LNCaP clone FGC (cell line): ENCODE data around the gene LIFR.
A peak's percentile ranks its signal among the peaks of the same experiment; 100 is the strongest.

Experiments used
- DNase-seq: peaks from one replicate; pipeline ENCODE4 v3.0.0-alpha.2; 2011; ENCODE audit warnings: low read depth
- H3K4me3 ChIP-seq: 2 replicates; pipeline ENCODE4 v1.5.1; 2011; ENCODE audit warnings: mild to moderate bottlenecking, low read depth, low read length, control low read depth
- TF ChIP-seq, protein P1 (sequence below): IDR thresholded peaks from 2 replicates; pipeline ENCODE4 v1.5.1; 2012; ENCODE audit warnings: mild to moderate bottlenecking; ENCODE audit not compliant: control insufficient read depth, insufficient read depth; ENCODE audit errors: extremely low read depth

The LIFR gene, protein sequence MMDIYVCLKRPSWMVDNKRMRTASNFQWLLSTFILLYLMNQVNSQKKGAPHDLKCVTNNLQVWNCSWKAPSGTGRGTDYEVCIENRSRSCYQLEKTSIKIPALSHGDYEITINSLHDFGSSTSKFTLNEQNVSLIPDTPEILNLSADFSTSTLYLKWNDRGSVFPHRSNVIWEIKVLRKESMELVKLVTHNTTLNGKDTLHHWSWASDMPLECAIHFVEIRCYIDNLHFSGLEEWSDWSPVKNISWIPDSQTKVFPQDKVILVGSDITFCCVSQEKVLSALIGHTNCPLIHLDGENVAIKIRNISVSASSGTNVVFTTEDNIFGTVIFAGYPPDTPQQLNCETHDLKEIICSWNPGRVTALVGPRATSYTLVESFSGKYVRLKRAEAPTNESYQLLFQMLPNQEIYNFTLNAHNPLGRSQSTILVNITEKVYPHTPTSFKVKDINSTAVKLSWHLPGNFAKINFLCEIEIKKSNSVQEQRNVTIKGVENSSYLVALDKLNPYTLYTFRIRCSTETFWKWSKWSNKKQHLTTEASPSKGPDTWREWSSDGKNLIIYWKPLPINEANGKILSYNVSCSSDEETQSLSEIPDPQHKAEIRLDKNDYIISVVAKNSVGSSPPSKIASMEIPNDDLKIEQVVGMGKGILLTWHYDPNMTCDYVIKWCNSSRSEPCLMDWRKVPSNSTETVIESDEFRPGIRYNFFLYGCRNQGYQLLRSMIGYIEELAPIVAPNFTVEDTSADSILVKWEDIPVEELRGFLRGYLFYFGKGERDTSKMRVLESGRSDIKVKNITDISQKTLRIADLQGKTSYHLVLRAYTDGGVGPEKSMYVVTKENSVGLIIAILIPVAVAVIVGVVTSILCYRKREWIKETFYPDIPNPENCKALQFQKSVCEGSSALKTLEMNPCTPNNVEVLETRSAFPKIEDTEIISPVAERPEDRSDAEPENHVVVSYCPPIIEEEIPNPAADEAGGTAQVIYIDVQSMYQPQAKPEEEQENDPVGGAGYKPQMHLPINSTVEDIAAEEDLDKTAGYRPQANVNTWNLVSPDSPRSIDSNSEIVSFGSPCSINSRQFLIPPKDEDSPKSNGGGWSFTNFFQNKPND

DNA sequence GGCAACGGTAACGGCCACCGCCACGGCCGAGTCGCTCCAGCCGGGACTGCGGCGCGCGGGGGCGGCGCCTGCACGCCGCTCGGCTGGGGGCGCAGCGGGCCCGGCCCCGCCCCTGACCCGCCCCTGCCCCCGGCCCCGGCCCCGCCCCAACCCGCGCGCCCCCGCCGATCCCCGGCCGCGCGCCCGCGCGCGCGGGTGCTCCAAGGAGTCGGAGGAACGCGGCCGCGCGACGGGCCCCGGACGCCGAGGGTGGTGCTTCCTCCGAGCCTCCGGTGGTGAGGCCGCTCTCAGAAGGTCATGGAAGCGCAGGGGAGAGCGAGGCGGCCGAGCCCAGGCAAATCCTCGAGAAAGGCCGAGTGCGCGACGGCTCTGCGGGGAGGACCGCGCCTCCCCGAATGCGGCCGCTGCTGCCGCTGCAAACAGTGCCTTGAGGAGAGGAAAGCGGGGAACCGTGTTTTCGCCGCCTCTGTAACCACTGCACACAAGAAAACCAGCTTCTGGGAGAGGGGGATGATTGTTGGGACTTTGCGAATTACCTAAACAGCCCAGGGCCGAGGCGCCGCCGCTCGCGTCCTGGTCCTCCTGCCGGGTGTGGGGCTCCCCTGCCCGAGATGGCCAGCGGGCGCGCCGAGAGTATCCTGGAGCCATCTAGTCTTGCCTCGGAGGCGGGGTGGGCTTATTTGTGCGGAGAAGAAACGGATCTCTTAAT is at the start of gene LIFR:
Gene LIFR, minus strand, starts transcription at position 48 of the 709 bp plus-strand sequence. CDS start 25,999 bp downstream, outside the sequence.
- peak within 1 kb of the TSS; percentile 71 for H3K4me3 ChIP-seq
- TF ChIP-seq, protein P1, sequence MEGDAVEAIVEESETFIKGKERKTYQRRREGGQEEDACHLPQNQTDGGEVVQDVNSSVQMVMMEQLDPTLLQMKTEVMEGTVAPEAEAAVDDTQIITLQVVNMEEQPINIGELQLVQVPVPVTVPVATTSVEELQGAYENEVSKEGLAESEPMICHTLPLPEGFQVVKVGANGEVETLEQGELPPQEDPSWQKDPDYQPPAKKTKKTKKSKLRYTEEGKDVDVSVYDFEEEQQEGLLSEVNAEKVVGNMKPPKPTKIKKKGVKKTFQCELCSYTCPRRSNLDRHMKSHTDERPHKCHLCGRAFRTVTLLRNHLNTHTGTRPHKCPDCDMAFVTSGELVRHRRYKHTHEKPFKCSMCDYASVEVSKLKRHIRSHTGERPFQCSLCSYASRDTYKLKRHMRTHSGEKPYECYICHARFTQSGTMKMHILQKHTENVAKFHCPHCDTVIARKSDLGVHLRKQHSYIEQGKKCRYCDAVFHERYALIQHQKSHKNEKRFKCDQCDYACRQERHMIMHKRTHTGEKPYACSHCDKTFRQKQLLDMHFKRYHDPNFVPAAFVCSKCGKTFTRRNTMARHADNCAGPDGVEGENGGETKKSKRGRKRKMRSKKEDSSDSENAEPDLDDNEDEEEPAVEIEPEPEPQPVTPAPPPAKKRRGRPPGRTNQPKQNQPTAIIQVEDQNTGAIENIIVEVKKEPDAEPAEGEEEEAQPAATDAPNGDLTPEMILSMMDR, result no peak
- no peak for DNase-seq

DNA sequence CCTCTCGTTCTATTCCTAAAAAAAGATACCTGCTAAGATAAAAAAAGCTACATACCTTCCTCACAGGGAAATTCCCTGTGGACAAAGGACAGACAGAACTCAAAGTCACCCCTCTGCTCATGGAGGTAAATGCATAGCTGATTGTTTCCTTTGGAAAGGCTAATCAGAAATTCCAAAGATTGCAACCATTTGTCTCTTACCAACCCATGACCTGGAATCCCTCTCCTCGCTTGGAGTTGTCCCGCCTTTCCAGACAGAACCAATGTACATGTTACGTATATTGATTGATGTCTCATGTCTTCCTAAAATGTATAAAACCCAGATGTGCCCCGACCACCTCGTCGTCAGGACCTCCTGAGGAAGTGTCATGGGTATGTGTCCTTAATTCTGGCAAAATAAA is 49.2 kb upstream of the LIFR start:
- TF ChIP-seq, protein P1, result no peak

GRCh38 chr5:38603691-38604090 is 47.2 kb upstream of the LIFR start:
- no peak overlapping the region for H3K4me3 ChIP-seq
- no peak for DNase-seq
- TF ChIP-seq, protein P1, result no peak

More for the DNA sequence above, 49.2 kb upstream of the LIFR start:
- DNase-seq, result no peak
- H3K4me3 ChIP-seq, result no peak overlapping the region

DNA sequence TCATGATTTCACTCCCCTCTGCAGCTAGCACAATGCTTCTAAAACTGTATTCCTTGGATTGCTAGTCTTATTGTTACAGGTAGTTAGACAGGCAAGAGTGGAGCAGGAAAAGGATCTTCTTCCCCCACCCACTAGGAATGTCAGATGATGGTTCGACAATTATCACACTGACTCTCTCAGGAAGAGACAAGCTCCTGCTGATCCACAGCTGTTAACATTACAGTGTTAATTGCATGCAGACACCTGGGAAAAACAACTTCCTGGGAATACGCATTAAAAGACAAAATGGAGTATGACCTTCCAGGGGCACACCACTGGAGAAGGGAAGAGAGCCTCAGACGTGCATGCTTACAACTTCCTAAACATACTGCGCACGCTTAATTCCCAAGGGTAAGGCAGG is 46.2 kb upstream of the LIFR start:
- no peak overlapping the region for H3K4me3 ChIP-seq
- TF ChIP-seq, protein P1, result no peak
- DNase-seq, result no peak

DNA sequence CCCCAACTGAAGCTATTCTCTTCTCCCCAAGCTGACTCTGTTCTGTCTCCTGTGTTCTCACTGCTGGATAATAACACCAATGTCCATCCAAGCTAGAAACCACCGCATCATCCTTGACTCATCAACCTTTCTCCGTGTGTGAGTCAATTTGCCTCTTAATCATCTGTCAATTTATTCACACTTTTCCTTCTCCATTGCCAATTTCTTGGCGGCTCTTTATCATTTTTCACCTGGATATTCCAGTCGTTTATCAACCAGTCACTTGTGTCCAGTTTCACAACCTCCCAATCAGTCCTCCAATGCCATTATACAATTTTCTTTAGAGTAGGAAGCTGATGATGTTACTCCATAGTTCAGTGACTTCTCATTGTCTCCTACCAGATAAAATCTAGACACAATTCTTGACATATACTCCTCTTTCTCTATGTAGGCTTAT is 45.4 kb upstream of the LIFR start:
- TF ChIP-seq, protein P1, result no peak
- H3K4me3 ChIP-seq, result no peak overlapping the region
- no peak for DNase-seq

GRCh38 chr5:38601133-38601862 is 44.9 kb upstream of the LIFR start:
- TF ChIP-seq, protein P1, result no peak
- DNase-seq, result no peak
- H3K4me3 ChIP-seq, result no peak overlapping the region
